K562 (cell line): ENCODE measurements around the gene ANXA8.

Experiments used
- BRF1 ChIP-seq: IDR thresholded peaks from 3 replicates; pipeline ENCODE4 v1.6.1; 2011; ENCODE audit warnings: borderline replicate concordance, mild to moderate bottlenecking; ENCODE audit not compliant: insufficient read length; ENCODE audit errors: extremely low read depth
- CTCF ChIP-seq, 3 experiments: IDR thresholded peaks in 2 of 3; conservative IDR thresholded peaks in 1 of 3; 2 replicates each; pipeline ENCODE4 v1.5.1; 2011 to 2012; ENCODE audit warnings: low read length in 3 of 3, mild to moderate bottlenecking in 3 of 3, control low read depth in 2 of 3, improper control_type of control experiment in 1 of 3, inconsistent platforms in 1 of 3, low read depth in 1 of 3, mixed read lengths in 1 of 3, moderate library complexity in 1 of 3; ENCODE audit not compliant: insufficient read depth in 2 of 3
- GTF2F1 ChIP-seq: IDR thresholded peaks from 2 replicates; pipeline ENCODE4 v1.6.1; 2011; ENCODE audit warnings: low read depth, low read length, improper control_type of control experiment
- NFE2L1 ChIP-seq: fragments of 450-650 bp; IDR thresholded peaks from 2 replicates; pipeline ENCODE4 v1.6.1; 2016; ENCODE audit warnings: missing genetic modification characterization, low read depth, mild to moderate bottlenecking, missing compliant biosample characterization, moderate library complexity, borderline replicate concordance
- POLR2AphosphoS5 ChIP-seq: IDR thresholded peaks from 2 replicates; pipeline ENCODE4 v1.6.1; 2011; ENCODE audit warnings: mild to moderate bottlenecking, low read depth, low read length, moderate library complexity; ENCODE audit not compliant: control insufficient read depth, insufficient read depth
- SMAD1 ChIP-seq: fragments of 150-350 bp; IDR thresholded peaks from 2 replicates; pipeline ENCODE4 v1.6.1; 2014; ENCODE audit warnings: low read length, low read depth; ENCODE audit not compliant: partially characterized antibody
- SMAD4 ChIP-seq: fragments of 250-450 bp; sonication (Bioruptor Pico); conservative IDR thresholded peaks from 2 replicates; pipeline ENCODE4 v1.8.0; 2021; ENCODE audit warnings: inconsistent platforms, mild to moderate bottlenecking, moderate library complexity
- SRSF1 ChIP-seq: fragments of 200-400 bp; formaldehyde crosslinking; IDR thresholded peaks from 2 replicates; pipeline ENCODE4 v1.6.1; 2017; ENCODE audit warnings: mild to moderate bottlenecking, low read depth, low read length, moderate library complexity

GRCh38 chr10:47442351-47442750 lies 41.6 kb downstream of the ANXA8 start:
- no peak for TF ChIP-seq CTCF (IDR thresholded peaks at IDR 0.05 in 2 of 3, conservative IDR thresholded peaks at IDR 0.05 in 1 of 3; ENCODE audit: insufficient read depth in 2 of 3, low read depth in 1 of 3, low read length in 3 of 3)
- TF ChIP-seq SRSF1: no peak
- TF ChIP-seq SMAD1: no peak
- TF ChIP-seq GTF2F1: no peak
- TF ChIP-seq POLR2AphosphoS5: no peak
- TF ChIP-seq NFE2L1: no peak
- no peak for TF ChIP-seq SMAD4 (CRISPR knock-in tag)
- TF ChIP-seq BRF1: no peak
